Femur (tissue), 1 donor: ENCODE results near the gene BSPRY.
"Not testable (repeated sequence)": the region's sequence is repeated elsewhere in the genome, so short reads cannot be mapped to it uniquely, and the experiment has no call there.

ENCODE experiments used
- DNase-seq: peaks from one replicate; pipeline ENCODE4 v3.0.0-alpha.2; 2017

Gene BSPRY

GRCh38 chr9:113398796-113399195, 49.5 kb downstream of the BSPRY start:
- DNase-seq: no peak

GRCh38 chr9:113399646-113400200, 50.4 kb downstream of the BSPRY start:
- no peak for DNase-seq

GRCh38 chr9:113401027-113401792, 51.9 kb downstream of the BSPRY start, which contains the start of gene ALAD:
Gene ALAD, minus strand, starts transcription at chr9:113401284. Its CDS starts 7,725 bp downstream, at chr9:113393559.
- peak; percentile 100 for DNase-seq

GRCh38 chr9:113403646-113404045, 54.3 kb downstream of the BSPRY start:
- no peak for DNase-seq

GRCh38 chr9:113406353-113406752, 57.0 kb downstream of the BSPRY start:
- not testable (repeated sequence) for DNase-seq

GRCh38 chr9:113406873-113407511, 57.7 kb downstream of the BSPRY start:
- DNase-seq: peak; percentile 81

GRCh38 chr9:113409481-113409880, 60.1 kb downstream of the BSPRY start:
- no peak for DNase-seq

GRCh38 chr9:113409883-113410206, 60.5 kb downstream of the BSPRY start:
- no peak for DNase-seq

GRCh38 chr9:113410207-113410864, 61.0 kb downstream of the BSPRY start, which contains the start of the genes C9orf43 and POLE3:
Gene C9orf43, plus strand, starts transcription at chr9:113410747. Its CDS starts 2,747 bp downstream, at chr9:113413494.
Gene POLE3, minus strand, starts transcription at chr9:113410675. Its CDS starts 382 bp downstream, at chr9:113410293.
- DNase-seq: peak; percentile 97

GRCh38 chr9:113416149-113416721, 66.9 kb downstream of the BSPRY start:
- DNase-seq: no peak

GRCh38 chr9:113417370-113417769, 68.0 kb downstream of the BSPRY start:
- no peak for DNase-seq
